ENCODE data around the gene KCNJ15.

GRCh38 chr21:38250991-38251418 is 5.8 kb upstream of the KCNJ15 start:
- no peak for TF ChIP-seq POLR2A (IDR thresholded peaks at IDR 0.05; ENCODE audit: low read depth, low read length)
- TF ChIP-seq POLR2AphosphoS5 (IDR thresholded peaks at IDR 0.05; ENCODE audit: low read depth, low read length), result no peak
- no peak for TF ChIP-seq TAF1 (IDR thresholded peaks at IDR 0.05; ENCODE audit: borderline replicate concordance, low read depth, low read length)
